Naive thymus-derived CD4-positive, alpha-beta T cell (primary cell): ENCODE data around the gene DOCK4. TPM values are rescaled to one million over a fixed set of nuclear protein-coding genes. Genes with fewer than 3 reads are reported as not detected.

Experiments
- ATAC-seq: fragments of 150-1000 bp; cut with Tn5 transposase; 2 replicates; pipeline ENCODE4 v1.10.0; 2021; ENCODE audit warnings: mild to moderate bottlenecking, moderate library complexity
- CTCF ChIA-PET: fragments of 350-600 bp; sonication (Branson Sonifier 250); formaldehyde crosslinking; loops from one replicate; lab custom pipeline; 2021; ENCODE audit warnings: antibody characterized with exemption; lab: Charles Lee
- POLR2A ChIA-PET: fragments of 350-600 bp; sonication (Branson Sonifier 250); formaldehyde crosslinking; loops from one replicate; lab custom pipeline; 2021; ENCODE audit warnings: antibody characterized with exemption, inconsistent platforms; lab: Charles Lee
- DNase-seq, 9 donors: peaks; one replicate each; pipeline versions ENCODE4 v3.0.0 to v3.0.0-alpha.2; 2020 to 2022; ENCODE audit warnings: mixed read lengths in 1 of 9
- H3K27ac ChIP-seq: one replicate; pipeline ENCODE4 v1.7.0; 2013; ENCODE audit warnings: mild to moderate bottlenecking, low read depth, low read length, moderate library complexity
- H3K27me3 ChIP-seq, 2 donors: one replicate each; pipeline ENCODE4 v1.7.0; 2013; ENCODE audit warnings: low read length in 2 of 2, mild to moderate bottlenecking in 2 of 2, moderate library complexity in 2 of 2; ENCODE audit not compliant: control insufficient read depth in 2 of 2, insufficient read depth in 2 of 2
- H3K36me3 ChIP-seq, 3 experiments: 1 replicate in 2 of 3; 2 replicates in 1 of 3; pipeline ENCODE4 v1.7.0; 2013; ENCODE audit warnings: low read length in 3 of 3, mild to moderate bottlenecking in 3 of 3, moderate library complexity in 1 of 3; ENCODE audit not compliant: insufficient read depth in 3 of 3, control insufficient read depth in 2 of 3
- H3K4me1 ChIP-seq, 2 donors: one replicate each; pipeline ENCODE4 v1.7.0; 2013; ENCODE audit warnings: low read length in 2 of 2, mild to moderate bottlenecking in 2 of 2, moderate library complexity in 1 of 2; ENCODE audit not compliant: control insufficient read depth in 2 of 2, insufficient read depth in 2 of 2
- H3K4me3 ChIP-seq: 2 replicates; pipeline ENCODE4 v1.7.0; 2013; ENCODE audit warnings: mild to moderate bottlenecking, low read length
- H3K9me3 ChIP-seq, 3 experiments: 1 replicate in 2 of 3; 2 replicates in 1 of 3; pipeline ENCODE4 v1.7.0; 2013; ENCODE audit warnings: low read length in 3 of 3; ENCODE audit not compliant: control insufficient read depth in 2 of 3
- H3K27ac Mint-ChIP-seq, 9 donors: one replicate each; pipeline ENCODE4 v1.8.0; 2020 to 2022; ENCODE audit warnings: mixed read lengths in 9 of 9, mild to moderate bottlenecking in 8 of 9, moderate library complexity in 5 of 9, inconsistent platforms in 2 of 9
- H3K27me3 Mint-ChIP-seq, 5 donors: one replicate each; pipeline ENCODE4 v1.8.0; 2021 to 2022; ENCODE audit warnings: mixed read lengths in 5 of 5, mild to moderate bottlenecking in 1 of 5
- H3K36me3 Mint-ChIP-seq, 5 donors: one replicate each; pipeline ENCODE4 v1.8.0; 2020 to 2022; ENCODE audit warnings: mixed read lengths in 5 of 5, mild to moderate bottlenecking in 3 of 5, inconsistent platforms in 1 of 5
- H3K4me1 Mint-ChIP-seq, 7 donors: one replicate each; pipeline ENCODE4 v1.8.0; 2020 to 2022; ENCODE audit warnings: mixed read lengths in 7 of 7, mild to moderate bottlenecking in 3 of 7, inconsistent platforms in 1 of 7
- H3K4me3 Mint-ChIP-seq, 10 donors: one replicate each; pipeline ENCODE4 v1.8.0; 2020 to 2022; ENCODE audit warnings: mild to moderate bottlenecking in 10 of 10, mixed read lengths in 10 of 10, moderate library complexity in 6 of 10, inconsistent platforms in 2 of 10
- H3K9me3 Mint-ChIP-seq, 11 donors: one replicate each; pipeline ENCODE4 v1.8.0; 2020 to 2022; ENCODE audit warnings: mixed read lengths in 11 of 11, mild to moderate bottlenecking in 4 of 11, inconsistent platforms in 1 of 11, moderate library complexity in 1 of 11
- intact Hi-C, 2 donors: fragments of 100-400 bp; cut with micrococcal nuclease; formaldehyde crosslinking; loops; one replicate each; pipeline ENCODE4 v1.15.1; 2023
- polyA plus RNA-seq, 2 donors: library from polyadenylated mRNA; unstranded; fragments of 300-500 nt; fragmentation: Illumina TruSeq; gene quantifications; one replicate each; pipeline ENCODE4 v1.2.3, GENCODE V29; 2021
- total RNA-seq, 6 experiments: library from RNA in 5 of 6; stranded (reverse) in 5 of 6; gene quantifications; 1 replicate in 5 of 6; 2 replicates in 1 of 6; pipeline ENCODE4 v1.2.3 and lab custom pipeline; 2021 to 2026

DOCK4 gene
- total and polyA plus RNA-seq, 7 experiments from 2014 or later: 0.16 to 3.1 (median 2.2) TPM; not detected in 1

DNA sequence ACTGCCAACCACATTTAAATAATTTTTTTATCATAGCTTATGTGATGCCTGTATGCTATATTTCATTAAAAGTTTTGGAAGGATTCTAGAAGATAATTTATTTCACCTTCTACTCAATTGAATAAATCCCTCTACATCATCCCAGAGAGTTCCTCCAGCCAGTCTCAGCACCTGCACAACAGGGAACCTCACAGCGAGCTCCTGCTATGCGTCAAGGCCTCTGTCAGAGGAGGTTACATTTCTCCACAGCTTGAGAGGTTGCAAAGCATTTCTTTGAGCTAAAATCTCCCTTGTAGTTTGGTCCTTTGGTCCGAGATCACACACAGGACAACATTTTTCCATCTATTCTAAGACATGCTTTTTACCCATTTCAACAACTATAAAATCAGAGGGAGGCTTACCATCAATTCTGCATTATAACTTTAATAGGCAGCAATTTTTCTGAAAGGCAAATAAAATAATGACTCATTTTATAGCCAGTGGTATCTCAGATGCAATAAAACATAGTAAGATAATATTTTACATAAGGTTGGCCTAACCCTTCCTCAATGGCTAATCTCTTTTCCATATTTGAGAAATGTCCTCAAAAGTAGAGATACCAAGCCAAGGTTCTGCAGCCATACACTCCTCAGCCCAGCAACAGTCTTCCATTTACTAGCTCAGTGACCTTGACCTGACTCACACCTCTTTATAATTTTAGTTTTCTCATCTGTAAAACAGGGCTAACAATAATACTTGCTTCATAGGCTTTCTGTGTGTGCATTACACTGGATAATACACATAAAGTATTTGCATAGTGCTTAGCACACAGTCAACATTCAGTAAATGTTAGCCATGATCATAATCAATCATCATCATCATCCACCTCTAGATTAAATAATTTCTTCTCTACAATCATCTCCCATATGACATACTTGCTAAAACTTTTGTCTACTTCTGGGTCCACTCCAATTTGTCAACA lies 68.8 kb downstream of the DOCK4 start:
- no peak overlapping the region for H3K4me3 Mint-ChIP-seq

DNA sequence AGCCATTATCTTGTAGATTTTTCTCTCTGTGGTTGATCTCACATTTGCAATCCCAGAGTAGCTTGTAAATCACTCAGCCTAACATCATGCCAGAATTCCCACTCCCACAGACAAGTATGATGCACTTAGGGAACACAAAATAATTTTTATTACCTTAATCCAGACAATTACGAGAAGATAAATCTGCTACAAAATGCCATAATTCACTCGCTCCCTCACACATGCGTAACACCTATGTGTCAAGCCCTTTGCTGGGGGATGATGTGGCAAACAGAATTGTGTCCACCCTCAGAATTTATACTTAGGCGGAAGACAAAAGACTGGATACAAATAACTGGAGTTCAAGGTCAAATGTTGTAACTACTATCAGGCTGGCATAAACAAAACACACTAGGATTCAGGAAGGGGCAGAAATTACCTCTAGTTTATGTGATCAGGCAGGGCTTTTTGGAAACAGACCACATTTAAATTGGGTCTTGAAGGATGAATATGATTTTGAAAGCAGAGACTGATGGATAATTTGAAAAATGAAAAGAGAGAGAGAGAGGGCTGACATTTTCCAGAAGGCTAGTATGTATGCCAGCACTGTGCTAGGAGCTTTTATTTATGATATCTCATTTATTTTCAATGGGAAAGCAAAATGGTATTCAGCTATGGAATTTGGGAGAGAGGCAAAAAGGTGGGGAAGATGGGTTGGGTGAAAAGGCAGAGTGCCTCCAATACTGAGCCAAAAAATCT lies 69.8 kb downstream of the DOCK4 start:
- Histone ChIP-seq H3K9me3 (no peaks in the 10 kb centered on the region), H3K4me3 (no peak overlapping the region), H3K27me3 (no peaks in the 10 kb centered on the region), H3K4me1 (no peaks in the 10 kb centered on the region), H3K36me3 (no peaks in the 10 kb centered on the region), H3K27ac (no peak overlapping the region)
- Mint-ChIP-seq H3K9me3 (no peaks in the 10 kb centered on the region), H3K36me3 (no peaks in the 10 kb centered on the region), H3K4me1 (no peaks in the 10 kb centered on the region), H3K27me3 (peaks cover 0 to 3% (median 0%) of the 10 kb centered on the region in 5 donors), H3K4me3 (no peak overlapping the region), H3K27ac (no peak overlapping the region)
- POLR2A ChIA-PET: no interaction called here
- intact Hi-C loops: no loop called here
- DNase-seq (no peak), ATAC-seq (no peak)
- CTCF ChIA-PET: no interaction called here

More for the DNA sequence above, 68.8 kb downstream of the DOCK4 start:
- CTCF ChIA-PET: no interaction called here
- Mint-ChIP-seq H3K27ac (no peak overlapping the region), H3K27me3 (peaks cover 0 to 3% (median 0%) of the 10 kb centered on the region in 5 donors), H3K36me3 (no peaks in the 10 kb centered on the region), H3K4me1 (no peaks in the 10 kb centered on the region), H3K9me3 (no peaks in the 10 kb centered on the region)
- ATAC-seq (no peak), DNase-seq (no peak)
- no peaks in the 10 kb centered on the region for H3K4me1 ChIP-seq
- intact Hi-C loops: no loop called here
- H3K36me3 ChIP-seq: no peaks in the 10 kb centered on the region
- POLR2A ChIA-PET: no interaction called here
- H3K9me3 ChIP-seq: no peaks in the 10 kb centered on the region
- H3K27ac ChIP-seq: no peak overlapping the region
- H3K4me3 ChIP-seq: no peak overlapping the region
- no peaks in the 10 kb centered on the region for H3K27me3 ChIP-seq

DNA sequence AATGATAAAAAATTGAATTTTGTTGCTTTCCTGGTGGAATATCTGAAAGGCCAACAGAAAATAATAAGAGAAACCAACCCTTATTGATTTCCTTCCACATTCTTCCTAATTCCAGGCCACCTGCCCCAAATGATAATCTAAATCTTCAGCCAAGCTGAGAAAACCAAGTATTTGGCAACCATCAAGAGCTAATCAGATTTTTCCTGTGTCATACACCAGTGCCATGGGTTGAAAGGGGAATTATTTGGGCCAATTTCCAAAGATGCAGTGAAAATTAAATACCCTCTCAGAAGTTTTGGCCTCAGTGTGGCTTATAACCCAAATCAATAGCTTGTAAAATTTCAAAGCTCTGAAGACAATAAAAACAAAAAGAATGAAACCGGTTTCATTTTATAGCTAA lies 70.4 kb downstream of the DOCK4 start:
- no peak overlapping the region for H3K4me3 ChIP-seq
- no peaks in the 10 kb centered on the region for H3K27me3 ChIP-seq
- peaks cover 0 to 3% (median 0%) of the 10 kb centered on the region in 5 donors for H3K27me3 Mint-ChIP-seq
- H3K27ac ChIP-seq: no peak overlapping the region
- H3K4me1 ChIP-seq: no peaks in the 10 kb centered on the region
- DNase-seq: no peak
- ChIA-PET POLR2A (no interaction called here), CTCF (no interaction called here)
- no peaks in the 10 kb centered on the region for H3K9me3 Mint-ChIP-seq
- ATAC-seq: no peak
- no peaks in the 10 kb centered on the region for H3K36me3 ChIP-seq
- H3K27ac Mint-ChIP-seq: no peak overlapping the region
- no peak overlapping the region for H3K4me3 Mint-ChIP-seq
- H3K9me3 ChIP-seq: no peaks in the 10 kb centered on the region
- H3K4me1 Mint-ChIP-seq: no peaks in the 10 kb centered on the region
- H3K36me3 Mint-ChIP-seq: no peaks in the 10 kb centered on the region
- intact Hi-C loops: no loop called here

DNA sequence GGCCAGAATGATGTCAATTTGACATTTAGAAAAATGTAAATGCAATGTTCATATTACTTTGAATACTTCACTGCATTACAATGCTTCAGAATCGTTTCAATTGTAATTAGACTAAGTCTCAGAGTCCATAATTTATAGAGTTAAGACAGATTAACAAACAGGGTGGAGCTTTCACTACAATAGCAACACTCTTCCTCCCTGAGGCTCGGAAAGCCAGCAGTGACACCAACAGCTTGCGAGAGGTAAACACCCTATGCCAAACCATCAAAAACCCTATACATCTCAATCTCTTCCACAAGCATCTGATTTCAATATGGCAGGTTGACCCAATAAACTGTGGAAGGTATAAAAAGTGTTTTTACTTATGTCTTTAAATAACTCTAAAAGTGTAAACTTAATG lies 72.2 kb downstream of the DOCK4 start:
- H3K36me3 ChIP-seq: no peaks in the 10 kb centered on the region
- Mint-ChIP-seq H3K27me3 (peaks cover 0 to 6% (median 0%) of the 10 kb centered on the region in 5 donors), H3K36me3 (no peaks in the 10 kb centered on the region), H3K27ac (no peak overlapping the region), H3K4me1 (no peaks in the 10 kb centered on the region), H3K4me3 (no peak overlapping the region), H3K9me3 (no peaks in the 10 kb centered on the region)
- ChIA-PET CTCF (no interaction called here), POLR2A (no interaction called here)
- no peaks in the 10 kb centered on the region for H3K9me3 ChIP-seq
- no peak for DNase-seq
- H3K4me3 ChIP-seq: no peak overlapping the region
- no peaks in the 10 kb centered on the region for H3K4me1 ChIP-seq
- no peaks in the 10 kb centered on the region for H3K27me3 ChIP-seq
- H3K27ac ChIP-seq: no peak overlapping the region
- no peak for ATAC-seq
- intact Hi-C loops: no loop called here

DNA sequence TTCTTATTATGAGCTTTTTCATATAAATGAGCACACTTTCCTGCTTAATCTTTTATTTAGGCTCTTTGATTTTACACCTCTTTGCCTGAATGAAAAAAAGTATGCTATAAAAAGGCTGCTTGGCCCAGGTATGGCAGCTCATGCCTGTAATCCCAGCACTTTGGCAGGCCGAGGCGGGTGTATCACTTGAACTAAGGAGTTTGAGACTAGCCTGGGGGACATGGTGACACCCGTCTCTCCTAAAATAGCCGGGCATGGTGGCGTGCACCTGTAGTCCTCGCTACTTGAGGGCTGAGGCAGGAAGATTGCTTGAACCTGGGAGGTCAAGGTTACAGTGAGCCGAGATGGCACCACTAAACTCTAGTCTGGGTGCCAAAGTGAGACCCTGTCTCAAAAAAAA lies 72.9 kb downstream of the DOCK4 start:
- intact Hi-C loops: no loop called here
- H3K36me3 ChIP-seq: no peaks in the 10 kb centered on the region
- no peak overlapping the region for H3K27ac Mint-ChIP-seq
- ATAC-seq: no peak
- no peaks in the 10 kb centered on the region for H3K27me3 ChIP-seq
- peaks cover 0 to 8% (median 0%) of the 10 kb centered on the region in 5 donors for H3K27me3 Mint-ChIP-seq
- H3K4me3 Mint-ChIP-seq: no peak overlapping the region
- ChIA-PET POLR2A (no interaction called here), CTCF (no interaction called here)
- no peak for DNase-seq
- H3K4me1 ChIP-seq: no peaks in the 10 kb centered on the region
- H3K4me1 Mint-ChIP-seq: no peaks in the 10 kb centered on the region
- no peak overlapping the region for H3K27ac ChIP-seq
- H3K9me3 Mint-ChIP-seq: peaks cover 0 to 2% (median 0%) of the 10 kb centered on the region in 11 donors
- H3K4me3 ChIP-seq: no peak overlapping the region
- no peaks in the 10 kb centered on the region for H3K36me3 Mint-ChIP-seq
- H3K9me3 ChIP-seq: no peaks in the 10 kb centered on the region

DNA sequence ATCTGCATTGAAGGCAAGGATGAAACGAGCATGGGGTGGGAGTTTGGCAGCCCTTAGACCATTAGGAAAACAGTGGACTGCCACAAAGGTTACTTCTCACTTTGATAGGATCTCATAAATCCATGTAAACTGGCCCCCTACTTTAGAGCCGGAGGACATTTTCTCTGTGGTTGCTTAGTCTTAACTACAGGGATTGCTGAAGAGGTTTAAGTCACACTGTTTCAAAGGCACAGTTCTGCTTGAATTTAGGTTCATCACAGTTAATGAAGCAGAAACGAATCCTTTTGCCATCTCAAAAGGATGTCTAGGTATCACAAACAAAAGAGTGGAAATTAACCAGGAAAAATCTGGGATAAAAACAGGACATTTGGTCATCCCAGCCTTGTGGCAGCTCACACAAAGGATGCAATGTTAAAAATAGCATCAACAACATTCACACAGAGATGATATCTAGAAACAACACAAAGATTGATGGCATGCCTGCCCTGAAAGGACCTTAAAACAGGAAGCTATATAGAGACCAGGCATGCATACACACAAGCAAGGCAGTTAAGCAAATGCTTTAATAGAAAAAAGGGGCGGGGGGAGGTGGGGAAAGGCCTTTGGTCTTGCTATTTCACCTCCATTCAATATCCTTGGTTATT lies 74.0 kb downstream of the DOCK4 start:
- Histone ChIP-seq H3K9me3 (no peaks in the 10 kb centered on the region), H3K36me3 (no peaks in the 10 kb centered on the region), H3K4me3 (no peak overlapping the region), H3K27ac (no peak overlapping the region), H3K4me1 (no peaks in the 10 kb centered on the region), H3K27me3 (no peaks in the 10 kb centered on the region)
- no peak for ATAC-seq
- DNase-seq: no peak
- intact Hi-C loops: no loop called here
- Mint-ChIP-seq H3K27me3 (peaks cover 0 to 8% (median 0%) of the 10 kb centered on the region in 5 donors), H3K4me1 (no peaks in the 10 kb centered on the region), H3K9me3 (peaks cover 0 to 2% (median 0%) of the 10 kb centered on the region in 11 donors), H3K4me3 (no peak overlapping the region), H3K36me3 (no peaks in the 10 kb centered on the region), H3K27ac (no peak overlapping the region)
- ChIA-PET CTCF (no interaction called here), POLR2A (no interaction called here)
